Neural cell (in vitro differentiated cells): ENCODE data around the gene RAET1G.

ENCODE experiments used
- POLR2AphosphoS5 ChIP-seq: IDR thresholded peaks from 2 replicates; pipeline ENCODE4 v1.6.1; 2012
- RAD21 ChIP-seq: fragments of 450-650 bp; conservative IDR thresholded peaks from 2 replicates; pipeline ENCODE4 v1.6.1; 2014; ENCODE audit warnings: antibody characterized with exemption, mild to moderate bottlenecking, moderate library complexity
- SMC3 ChIP-seq: fragments of 450-650 bp; conservative IDR thresholded peaks from 2 replicates; pipeline ENCODE4 v1.6.1; 2014; ENCODE audit warnings: antibody characterized with exemption, mild to moderate bottlenecking, moderate library complexity; ENCODE audit not compliant: poor library complexity
- TF ChIP-seq, protein P1 (sequence below): fragments of 450-650 bp; IDR thresholded peaks from 2 replicates; pipeline ENCODE4 v1.5.1; 2014; ENCODE audit warnings: antibody characterized with exemption, mild to moderate bottlenecking, moderate library complexity; ENCODE audit not compliant: poor library complexity, severe bottlenecking

DNA sequence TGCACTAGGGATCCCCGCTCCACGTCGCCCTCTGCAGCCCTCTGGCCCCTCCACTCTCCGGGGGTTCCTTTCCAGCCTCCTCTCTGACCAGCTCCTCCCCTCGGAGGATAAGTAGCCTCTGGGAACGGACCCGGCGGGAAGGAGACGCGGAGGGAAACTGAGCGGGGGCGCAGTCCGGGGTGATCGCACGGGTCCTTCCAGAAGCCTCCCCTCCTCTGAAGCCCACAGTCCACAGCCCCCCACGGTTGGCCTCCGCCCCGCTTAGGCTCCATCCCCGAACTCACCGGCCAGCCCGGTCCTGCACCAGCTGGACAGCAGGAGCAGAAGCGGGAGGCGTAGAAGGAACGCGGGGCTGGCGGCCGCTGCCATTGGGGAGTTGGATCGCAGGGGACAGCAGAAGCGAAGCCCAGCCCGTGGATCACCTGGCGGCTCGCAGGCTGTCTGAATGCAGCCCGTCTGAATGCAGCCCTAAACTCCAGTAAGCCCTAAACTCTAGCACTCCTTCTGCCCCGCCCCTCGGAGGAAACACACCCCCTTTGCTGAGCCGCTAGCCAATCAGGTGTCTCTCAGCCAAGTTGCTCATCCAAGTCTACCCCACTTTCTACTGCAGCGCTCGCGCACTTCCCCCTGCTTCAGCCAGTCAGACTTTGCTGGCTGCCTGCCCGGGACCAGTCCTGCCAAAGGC, at the start of gene RAET1G:
- TF ChIP-seq, protein P1, sequence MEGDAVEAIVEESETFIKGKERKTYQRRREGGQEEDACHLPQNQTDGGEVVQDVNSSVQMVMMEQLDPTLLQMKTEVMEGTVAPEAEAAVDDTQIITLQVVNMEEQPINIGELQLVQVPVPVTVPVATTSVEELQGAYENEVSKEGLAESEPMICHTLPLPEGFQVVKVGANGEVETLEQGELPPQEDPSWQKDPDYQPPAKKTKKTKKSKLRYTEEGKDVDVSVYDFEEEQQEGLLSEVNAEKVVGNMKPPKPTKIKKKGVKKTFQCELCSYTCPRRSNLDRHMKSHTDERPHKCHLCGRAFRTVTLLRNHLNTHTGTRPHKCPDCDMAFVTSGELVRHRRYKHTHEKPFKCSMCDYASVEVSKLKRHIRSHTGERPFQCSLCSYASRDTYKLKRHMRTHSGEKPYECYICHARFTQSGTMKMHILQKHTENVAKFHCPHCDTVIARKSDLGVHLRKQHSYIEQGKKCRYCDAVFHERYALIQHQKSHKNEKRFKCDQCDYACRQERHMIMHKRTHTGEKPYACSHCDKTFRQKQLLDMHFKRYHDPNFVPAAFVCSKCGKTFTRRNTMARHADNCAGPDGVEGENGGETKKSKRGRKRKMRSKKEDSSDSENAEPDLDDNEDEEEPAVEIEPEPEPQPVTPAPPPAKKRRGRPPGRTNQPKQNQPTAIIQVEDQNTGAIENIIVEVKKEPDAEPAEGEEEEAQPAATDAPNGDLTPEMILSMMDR = no peak
- TF ChIP-seq POLR2AphosphoS5 (no peak), SMC3 (no peak), RAD21 (no peak)
